GM13977 (cell line): ENCODE measurements around the gene GPR183.

Source experiments
- DNase-seq: peaks from one replicate; pipeline ENCODE4 v3.0.0; 2012; ENCODE audit warnings: low spot score
- in situ Hi-C: fragments of 300-500 bp; cut with MboI; formaldehyde crosslinking; loops from one replicate; pipeline ENCODE4 v1.12.0; 2022; ENCODE audit warnings: low sequenced_read_pairs, low pct_unique_long_range_greater_than_20kb, mixed read lengths, inconsistent platforms; ENCODE audit not compliant: unreplicated experiment
- TF ChIP-seq, protein P1 (sequence below): IDR thresholded peaks from 2 replicates; pipeline ENCODE4 v1.5.1; 2012; ENCODE audit warnings: mild to moderate bottlenecking, control low read depth; ENCODE audit not compliant: insufficient read depth; ENCODE audit errors: extremely low read depth, missing control alignments

GPR183 gene

DNA sequence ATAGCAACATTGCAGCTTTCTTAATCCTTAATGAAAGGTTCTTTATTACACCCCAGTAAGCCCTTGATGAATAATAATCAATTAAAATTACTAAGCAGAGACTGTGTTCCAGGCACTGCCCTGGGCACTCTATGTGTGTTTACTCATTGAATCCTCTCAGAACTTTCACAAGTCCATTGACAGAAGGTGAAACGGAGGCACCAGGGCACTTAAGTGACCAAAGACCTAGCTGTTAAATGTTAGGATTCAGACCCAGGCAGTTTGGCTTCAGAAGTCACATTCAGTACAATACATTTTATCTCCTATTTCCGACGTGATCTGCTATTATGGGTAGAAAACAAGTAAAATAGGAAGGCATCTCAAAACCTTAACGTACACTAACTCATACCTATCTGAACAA lies 2.7 kb downstream of the GPR183 start:
- in situ Hi-C loops: no loop called here
- DNase-seq: no peak
- TF ChIP-seq, protein P1, sequence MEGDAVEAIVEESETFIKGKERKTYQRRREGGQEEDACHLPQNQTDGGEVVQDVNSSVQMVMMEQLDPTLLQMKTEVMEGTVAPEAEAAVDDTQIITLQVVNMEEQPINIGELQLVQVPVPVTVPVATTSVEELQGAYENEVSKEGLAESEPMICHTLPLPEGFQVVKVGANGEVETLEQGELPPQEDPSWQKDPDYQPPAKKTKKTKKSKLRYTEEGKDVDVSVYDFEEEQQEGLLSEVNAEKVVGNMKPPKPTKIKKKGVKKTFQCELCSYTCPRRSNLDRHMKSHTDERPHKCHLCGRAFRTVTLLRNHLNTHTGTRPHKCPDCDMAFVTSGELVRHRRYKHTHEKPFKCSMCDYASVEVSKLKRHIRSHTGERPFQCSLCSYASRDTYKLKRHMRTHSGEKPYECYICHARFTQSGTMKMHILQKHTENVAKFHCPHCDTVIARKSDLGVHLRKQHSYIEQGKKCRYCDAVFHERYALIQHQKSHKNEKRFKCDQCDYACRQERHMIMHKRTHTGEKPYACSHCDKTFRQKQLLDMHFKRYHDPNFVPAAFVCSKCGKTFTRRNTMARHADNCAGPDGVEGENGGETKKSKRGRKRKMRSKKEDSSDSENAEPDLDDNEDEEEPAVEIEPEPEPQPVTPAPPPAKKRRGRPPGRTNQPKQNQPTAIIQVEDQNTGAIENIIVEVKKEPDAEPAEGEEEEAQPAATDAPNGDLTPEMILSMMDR: no peak

DNA sequence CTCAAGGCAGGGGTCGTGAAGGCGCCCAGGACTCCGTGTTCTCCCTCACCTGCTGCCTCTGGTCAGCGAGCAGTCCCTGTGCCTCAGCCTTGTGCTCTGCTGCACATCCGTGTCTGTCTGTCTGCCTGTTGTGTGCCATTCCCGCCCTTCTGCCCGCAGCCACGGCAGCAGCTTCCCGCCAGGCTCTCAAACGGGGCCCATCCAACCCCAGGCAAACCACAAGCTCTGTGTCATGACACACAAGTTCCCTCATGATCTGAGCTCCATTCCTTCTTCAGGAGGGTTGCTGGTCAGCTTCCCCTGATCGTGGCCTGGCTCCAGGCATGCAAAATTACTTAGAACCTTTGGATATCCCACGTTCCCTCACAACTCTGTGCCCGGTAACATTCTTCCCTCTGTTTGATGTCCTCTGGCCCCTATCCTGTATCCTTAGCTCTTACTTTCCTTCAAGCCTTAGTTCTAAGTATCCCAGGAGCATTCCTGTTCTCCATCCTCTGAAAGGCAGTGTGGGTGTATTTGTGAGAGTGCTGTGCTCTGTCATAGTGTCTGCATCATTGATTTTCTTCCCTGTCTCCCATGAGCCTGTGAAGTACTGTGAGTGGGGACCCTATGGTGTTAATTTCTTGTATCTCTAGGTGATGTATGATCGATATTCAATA lies 3.2 kb downstream of the GPR183 start:
- no peak for DNase-seq
- TF ChIP-seq, protein P1: no peak
- in situ Hi-C loops: no loop called here

DNA sequence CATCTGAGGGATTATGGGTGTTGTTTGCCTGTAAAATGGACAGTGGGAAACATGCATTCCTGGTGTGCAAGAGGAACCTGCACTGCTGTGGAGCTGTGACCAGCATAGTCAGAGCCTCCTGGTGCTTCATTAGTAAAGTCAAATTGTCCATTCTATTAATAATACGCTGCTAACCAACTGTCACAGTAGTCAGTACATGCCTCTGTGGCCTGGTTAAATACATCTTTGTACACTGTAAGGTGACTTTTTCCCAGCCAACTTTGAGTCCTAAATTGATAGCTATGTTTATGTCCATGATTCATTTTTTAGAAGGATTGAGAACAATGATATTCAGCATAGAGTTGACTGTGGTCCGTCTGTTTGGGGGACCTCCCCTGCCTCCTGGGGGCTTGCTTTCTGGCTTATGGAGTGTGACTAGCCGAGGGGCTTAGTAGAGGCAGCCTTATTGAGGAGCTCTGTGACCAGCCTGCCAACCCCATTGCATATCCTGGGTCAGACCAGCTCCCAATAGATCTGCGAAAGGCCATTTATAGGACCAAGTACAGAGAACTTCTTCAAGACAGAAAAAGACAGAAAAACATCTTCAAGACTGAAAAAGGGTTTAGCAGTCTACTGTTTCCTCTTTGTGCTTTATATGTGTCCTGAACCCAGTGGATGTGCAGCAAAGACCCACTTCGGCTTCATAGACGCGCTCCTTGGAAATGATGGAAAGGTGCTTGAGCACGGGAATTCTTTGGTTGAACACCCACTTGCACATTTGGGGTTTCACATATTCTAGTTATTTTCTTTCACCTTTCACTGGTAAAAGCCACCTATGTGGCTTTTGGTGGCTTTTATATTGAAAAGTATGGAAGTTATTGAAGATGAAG lies 4.3 kb downstream of the GPR183 start:
- TF ChIP-seq, protein P1: no peak
- in situ Hi-C loops: no loop called here
- no peak for DNase-seq

DNA sequence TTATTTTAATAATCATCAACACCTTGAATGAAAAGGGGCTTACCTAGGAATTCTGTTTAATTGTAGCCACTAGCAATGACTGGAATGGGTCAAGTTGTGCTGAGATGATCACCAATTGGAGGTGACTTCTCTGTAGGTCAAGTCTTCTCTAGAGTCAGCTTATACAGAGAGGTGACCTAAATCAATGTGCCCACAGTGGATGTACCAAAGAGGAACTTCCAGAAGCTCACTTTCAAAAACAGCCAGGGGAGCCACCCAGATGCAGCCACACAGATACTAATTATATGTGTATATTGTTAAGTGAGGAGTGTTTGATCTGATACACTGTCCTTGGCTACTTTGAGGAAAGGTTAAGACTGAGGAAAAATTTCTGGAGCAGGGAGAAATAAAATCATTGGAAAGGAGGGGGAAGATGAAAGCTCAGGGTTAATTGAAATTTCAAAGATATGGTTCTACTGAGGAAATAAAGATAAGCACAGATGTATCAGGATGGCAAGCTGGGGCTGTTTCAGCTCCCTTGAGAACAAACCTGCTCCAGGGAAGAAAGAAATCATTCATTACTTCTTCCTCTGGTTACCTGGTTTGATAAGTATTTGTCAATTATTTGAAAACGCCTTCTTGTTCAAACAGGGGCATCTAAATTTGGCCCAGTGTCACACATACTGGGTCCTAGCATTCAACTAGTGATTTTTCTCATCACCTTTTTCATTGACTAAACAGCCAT lies 5.1 kb downstream of the GPR183 start:
- in situ Hi-C loops: no loop called here
- DNase-seq: no peak
- TF ChIP-seq, protein P1: no peak

DNA sequence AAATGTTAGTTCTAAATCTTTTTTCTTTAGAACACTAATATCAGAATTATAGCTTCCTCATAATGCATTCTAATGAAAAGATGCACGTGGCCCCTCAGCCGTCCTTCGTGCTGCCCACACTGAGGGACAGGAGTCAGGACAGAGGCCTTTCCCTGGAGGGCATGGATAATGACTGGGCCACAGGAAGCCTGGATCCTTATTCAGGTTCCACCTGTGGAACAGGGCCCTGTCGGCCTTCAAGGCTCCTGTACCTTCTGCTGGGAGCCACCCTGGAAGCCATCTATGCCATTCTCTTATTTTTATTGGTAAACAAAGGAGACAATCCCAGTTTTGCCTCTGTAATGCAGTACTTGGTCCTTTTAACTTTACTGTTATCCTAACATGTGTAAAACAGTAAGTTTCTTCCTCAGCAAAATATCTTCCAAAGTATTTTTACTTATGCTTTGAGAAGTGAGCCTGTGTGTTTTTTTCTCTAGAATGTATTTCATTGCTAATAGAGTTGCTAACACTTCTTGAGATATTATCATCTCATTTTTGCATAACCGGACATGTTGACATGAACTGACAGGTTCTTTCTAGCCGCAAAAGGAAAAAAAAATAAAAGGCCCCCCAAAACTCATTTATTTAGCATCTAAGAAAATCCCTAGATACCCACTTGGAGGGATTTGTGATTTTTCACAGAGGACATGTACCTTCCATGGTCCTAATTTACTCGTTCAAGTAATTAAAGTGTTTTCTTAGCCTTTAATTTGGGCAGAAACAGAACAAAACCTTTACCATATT lies 6.0 kb downstream of the GPR183 start:
- TF ChIP-seq, protein P1: no peak
- no peak for DNase-seq
- in situ Hi-C loops: no loop called here

DNA sequence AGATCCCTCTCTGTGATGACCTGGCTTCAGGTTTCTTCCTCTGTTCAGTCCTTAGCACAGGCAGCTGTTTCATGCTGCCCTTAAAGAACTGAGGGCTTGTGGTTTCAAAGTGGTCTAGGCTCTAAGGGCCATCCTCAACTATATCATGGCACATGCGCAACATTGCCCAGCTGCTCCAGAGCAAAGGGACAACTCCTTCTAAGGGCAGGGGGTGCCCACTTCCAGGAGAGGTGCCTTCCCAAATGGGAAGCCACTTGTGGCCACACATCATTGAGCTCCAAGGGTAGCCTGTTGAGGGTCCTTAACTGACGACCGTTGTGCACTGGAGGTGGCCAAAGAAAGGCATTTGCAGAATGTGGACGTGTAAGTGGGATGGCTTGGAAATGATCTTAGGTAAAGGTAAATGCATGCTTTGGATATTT lies 7.3 kb downstream of the GPR183 start:
- in situ Hi-C loops: loop anchor here (25.0 kb wide), 1 partner anchor 87 kb away; no protein-coding TSS in a partner anchor
- DNase-seq: no peak
- TF ChIP-seq, protein P1: no peak
